Measurements from ENCODE around the gene MAD1L1. TPM values are rescaled to one million over a fixed set of nuclear protein-coding genes. Genes with fewer than 3 reads are reported as not detected.

MAD1L1 gene
- total and polyA plus RNA-seq, 2 of the 13 experiments (the other 11 are each of a cell fraction or from before 2014, with no cell fraction given), result 17.4 to 64.7 TPM

DNA sequence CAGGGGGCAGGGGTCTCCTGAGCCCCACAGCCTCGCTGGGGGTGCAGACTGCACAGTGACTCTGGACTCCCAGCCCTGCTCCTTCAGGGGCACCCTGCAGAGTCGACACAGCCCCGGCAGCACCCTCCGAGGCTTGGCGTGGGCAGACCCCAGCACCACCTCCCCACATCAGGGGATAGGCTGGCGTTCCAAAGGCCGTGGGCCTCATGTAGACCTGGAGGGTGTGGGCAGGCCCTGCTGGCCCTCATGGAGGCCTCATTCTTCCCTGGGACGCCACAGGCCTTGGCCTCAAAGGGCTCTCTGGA, 296.8 kb downstream of the MAD1L1 start (continued):
- TF ChIP-seq ZNF646 (CRISPR knock-in tag; IDR thresholded peaks at IDR 0.05), result no peak
- no peak for TF ChIP-seq TAF15 (IDR thresholded peaks at IDR 0.05; ENCODE audit: low read depth, low read length, poor library complexity, severe bottlenecking)
- no peak for TF ChIP-seq CCDC6 (CRISPR knock-in tag; IDR thresholded peaks at IDR 0.05)
- TF ChIP-seq, protein P1, sequence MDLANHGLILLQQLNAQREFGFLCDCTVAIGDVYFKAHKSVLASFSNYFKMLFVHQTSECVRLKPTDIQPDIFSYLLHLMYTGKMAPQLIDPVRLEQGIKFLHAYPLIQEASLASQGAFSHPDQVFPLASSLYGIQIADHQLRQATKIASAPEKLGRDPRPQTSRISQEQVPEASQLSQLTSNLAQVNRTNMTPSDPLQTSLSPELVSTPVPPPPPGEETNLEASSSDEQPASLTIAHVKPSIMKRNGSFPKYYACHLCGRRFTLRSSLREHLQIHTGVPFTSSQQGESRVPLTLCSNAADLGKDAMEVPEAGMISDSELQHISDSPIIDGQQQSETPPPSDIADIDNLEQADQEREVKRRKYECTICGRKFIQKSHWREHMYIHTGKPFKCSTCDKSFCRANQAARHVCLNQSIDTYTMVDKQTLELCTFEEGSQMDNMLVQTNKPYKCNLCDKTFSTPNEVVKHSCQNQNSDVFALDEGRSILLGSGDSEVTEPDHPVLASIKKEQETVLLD (CRISPR knock-in tag; IDR thresholded peaks at IDR 0.05; ENCODE audit: low read depth), result no peak
- TF ChIP-seq CBFB (CRISPR knock-in tag; IDR thresholded peaks at IDR 0.05), result no peak
- no peak for TF ChIP-seq ZBTB33 (CRISPR knock-in tag; IDR thresholded peaks at IDR 0.05)
- no peak for TF ChIP-seq ZNF33B (CRISPR knock-in tag; IDR thresholded peaks at IDR 0.05)
- no peak for TF ChIP-seq MTA3 (CRISPR knock-in tag; IDR thresholded peaks at IDR 0.05)
- no peak for TF ChIP-seq ZNF256 (CRISPR knock-in tag; conservative IDR thresholded peaks at IDR 0.05)
- TF ChIP-seq ZFP36L1 (CRISPR knock-in tag; IDR thresholded peaks at IDR 0.05), result no peak
- TF ChIP-seq GATAD2A (CRISPR knock-in tag; IDR thresholded peaks at IDR 0.05), result no peak

Data from HepG2 (cell line).